ENCODE measurements around the gene MAPK9. TPM values are rescaled to one million over a fixed set of nuclear protein-coding genes. Genes with fewer than 3 reads are reported as not detected.
A peak's percentile ranks its signal among the peaks of the same experiment; 100 is the strongest.

The MAPK9 gene
- 10 to 100 TPM; 30.7 to 38.5 (median 33.4) TPM for total RNA-seq
- 10 to 100 TPM in 2 of 3 donors, 1 to 10 TPM in 1; 8.9 to 13.9 (median 10.3) TPM for polyA plus RNA-seq
- long read RNA-seq, donor 1, full-length matches to known transcripts = 2 of 2 reads
- long read RNA-seq, donor 1, partial matches to known transcripts = 0 of 2 reads
- long read RNA-seq, donor 1, other reads (novel, unspliced or antisense) = 0 of 2 reads
- long read RNA-seq, donor 2, full-length matches to known transcripts = 1 of 1 reads
- long read RNA-seq, donor 2, partial matches to known transcripts = 0 of 1 reads
- long read RNA-seq, donor 2, other reads (novel, unspliced or antisense) = 0 of 1 reads

- no peaks in the 10 kb centered on the region for H3K36me3 ChIP-seq
- H3K4me3 ChIP-seq = peak within 1 kb of the TSS; percentile 86 to 100 (median 99)
- whole genome bisulfite sequencing, 5 donors = 0 to 1% (median 1%) methylated on average over 58 to 122 of the region's 122 CpGs
- H3K9me3 ChIP-seq = no peaks in the 10 kb centered on the region
- TF ChIP-seq POLR2AphosphoS5 (IDR thresholded peaks at IDR 0.05) (peak; percentile 60 to 82 (median 79)), CTCF (IDR thresholded peaks at IDR 0.05 in 8 of 11, conservative IDR thresholded peaks at IDR 0.05 in 3 of 11) (peak in 1 of 11 experiments; percentile 26), POLR2A (IDR thresholded peaks at IDR 0.05) (no peak)
- peak within 1 kb of the TSS; percentile 89 to 98 (median 94) for H3K27ac ChIP-seq
- H3K4me1 ChIP-seq = peaks cover 17 to 72% (median 33%) of the 10 kb centered on the region in 6 donors
- no peaks in the 10 kb centered on the region for H3K27me3 ChIP-seq (replicated peaks in 1 of 7)
- peak; percentile 96 for DNase-seq
- intact Hi-C loops (cut with DNase I; ENCODE audit: low total_unique reads) = loop anchor here (10.0 kb wide), 1 partner anchor 383 kb away; no protein-coding TSS in a partner anchor
These were observed at the start of gene MAPK9 for GRCh38 chr5:180291943-180292831. MAPK9 (minus strand) TSS chr5:180292083; CDS start chr5:180280561, 11,522 bp downstream.

- Histone ChIP-seq H3K9me3 (no peaks in the 10 kb centered on the region), H3K27ac (no peak overlapping the region), H3K27me3 (replicated peaks in 1 of 7) (peaks cover 0 to 20% (median 0%) of the 10 kb centered on the region in 7 donors), H3K4me3 (no peak overlapping the region), H3K4me1 (no peaks in the 10 kb centered on the region), H3K36me3 (no peaks in the 10 kb centered on the region)
- intact Hi-C loops (cut with DNase I; ENCODE audit: low total_unique reads) = no loop called here
- TF ChIP-seq POLR2AphosphoS5 (IDR thresholded peaks at IDR 0.05) (no peak), POLR2A (IDR thresholded peaks at IDR 0.05) (no peak), CTCF (IDR thresholded peaks at IDR 0.05 in 8 of 11, conservative IDR thresholded peaks at IDR 0.05 in 3 of 11) (no peak)
- peak; percentile 39 for DNase-seq
- WGBS, 5 donors = 86 to 94% (median 88%) methylated on average over 8 of the region's 8 CpGs
These were observed 49.7 kb upstream of the MAPK9 start for GRCh38 chr5:180341595-180341994.

- DNase-seq = no peak
- H3K27ac ChIP-seq = no peak overlapping the region
- H3K9me3 ChIP-seq = no peaks in the 10 kb centered on the region
- H3K27me3 ChIP-seq (replicated peaks in 1 of 7) = peaks cover 0 to 19% (median 0%) of the 10 kb centered on the region in 7 donors
- no peaks in the 10 kb centered on the region for H3K36me3 ChIP-seq
- TF ChIP-seq POLR2A (IDR thresholded peaks at IDR 0.05) = no peak
- 79 to 92% (median 83%) methylated on average over 9 of the region's 9 CpGs for WGBS, 5 donors
- no peak overlapping the region for H3K4me3 ChIP-seq
- H3K4me1 ChIP-seq = no peaks in the 10 kb centered on the region
- intact Hi-C loops (cut with DNase I; ENCODE audit: low total_unique reads) = no loop called here
These were observed 49.0 kb upstream of the MAPK9 start for GRCh38 chr5:180340856-180341255.

- Histone ChIP-seq H3K27ac (no peak overlapping the region), H3K9me3 (no peaks in the 10 kb centered on the region), H3K27me3 (replicated peaks in 1 of 7) (peaks cover 0 to 26% (median 0%) of the 10 kb centered on the region in 7 donors), H3K36me3 (no peaks in the 10 kb centered on the region), H3K4me1 (no peaks in the 10 kb centered on the region), H3K4me3 (no peak overlapping the region)
- WGBS, 5 donors = 82 to 91% (median 87%) methylated on average over 7 of the region's 7 CpGs
- DNase-seq = peak; percentile 52
- TF ChIP-seq POLR2AphosphoS5 (IDR thresholded peaks at IDR 0.05) (no peak), CTCF (IDR thresholded peaks at IDR 0.05 in 8 of 11, conservative IDR thresholded peaks at IDR 0.05 in 3 of 11) (no peak), POLR2A (IDR thresholded peaks at IDR 0.05) (no peak)
- intact Hi-C loops (cut with DNase I; ENCODE audit: low total_unique reads) = no loop called here
These were observed 47.8 kb upstream of the MAPK9 start for GRCh38 chr5:180339583-180340183.

Measured in spleen (tissue), 13 donors.